ENCODE measurements around the gene PCLO.
A peak's percentile ranks its signal among the peaks of the same experiment; 100 is the strongest.

Gene PCLO

GRCh38 chr7:83166781-83167180, 4.1 kb upstream of the PCLO start:
- no peaks in the 10 kb centered on the region for H3K36me3 ChIP-seq (ENCODE audit: control insufficient read depth, insufficient read depth, low read length)
- H3K9me3 ChIP-seq (ENCODE audit: control insufficient read depth, low read length) = no peaks in the 10 kb centered on the region
- WGBS, 2 experiments = 87 to 95% methylated on average over 1 of the region's 1 CpG
- no peak overlapping the region for H3K4me3 ChIP-seq (ENCODE audit: insufficient read depth, low read depth, low read length)
- H3K27ac ChIP-seq (ENCODE audit: insufficient read depth, low read depth, low read length, poor library complexity, severe bottlenecking) = no peak overlapping the region
- no peaks in the 10 kb centered on the region for H3K27me3 ChIP-seq (ENCODE audit: control insufficient read depth, insufficient read depth, low read length, poor library complexity, severe bottlenecking)
- H3K4me1 ChIP-seq (ENCODE audit: control insufficient read depth, insufficient read depth, low read length) = no peaks in the 10 kb centered on the region

DNA sequence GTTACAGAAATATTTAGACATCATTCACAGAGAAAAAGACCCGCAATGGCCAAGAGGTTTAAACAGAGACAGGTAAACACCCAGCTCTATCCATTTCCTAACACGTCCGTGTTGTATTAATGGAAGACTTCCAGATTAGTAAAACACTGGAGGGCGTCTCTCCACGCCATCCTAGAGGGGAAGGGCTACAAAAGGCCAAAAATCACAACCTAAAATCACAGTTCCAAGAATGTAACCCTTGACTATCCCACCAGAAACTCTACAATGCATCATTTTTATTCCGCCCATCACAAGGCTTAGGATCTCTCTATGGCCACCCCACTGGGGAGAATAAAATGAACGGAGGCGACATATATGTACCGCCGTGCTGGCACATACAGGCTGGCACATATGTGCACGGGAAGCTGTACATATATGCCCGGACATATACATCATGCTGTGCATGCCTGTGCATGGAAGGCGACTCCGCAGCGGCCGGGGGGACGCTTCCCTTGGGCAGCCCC, 734 bp downstream of the PCLO start:
- H3K9me3 ChIP-seq (ENCODE audit: control insufficient read depth, low read length) = no peaks in the 10 kb centered on the region
- WGBS, 2 experiments = 3 to 6% methylated on average over 17 of the region's 17 CpGs
- peak overlapping the region; percentile 97 for H3K27ac ChIP-seq (ENCODE audit: insufficient read depth, low read depth, low read length, poor library complexity, severe bottlenecking)
- H3K4me1 ChIP-seq (ENCODE audit: control insufficient read depth, insufficient read depth, low read length) = no peaks in the 10 kb centered on the region
- H3K36me3 ChIP-seq (ENCODE audit: control insufficient read depth, insufficient read depth, low read length) = no peaks in the 10 kb centered on the region
- H3K27me3 ChIP-seq (ENCODE audit: control insufficient read depth, insufficient read depth, low read length, poor library complexity, severe bottlenecking) = no peaks in the 10 kb centered on the region
- H3K4me3 ChIP-seq (ENCODE audit: insufficient read depth, low read depth, low read length) = peak overlapping the region; percentile 77

DNA sequence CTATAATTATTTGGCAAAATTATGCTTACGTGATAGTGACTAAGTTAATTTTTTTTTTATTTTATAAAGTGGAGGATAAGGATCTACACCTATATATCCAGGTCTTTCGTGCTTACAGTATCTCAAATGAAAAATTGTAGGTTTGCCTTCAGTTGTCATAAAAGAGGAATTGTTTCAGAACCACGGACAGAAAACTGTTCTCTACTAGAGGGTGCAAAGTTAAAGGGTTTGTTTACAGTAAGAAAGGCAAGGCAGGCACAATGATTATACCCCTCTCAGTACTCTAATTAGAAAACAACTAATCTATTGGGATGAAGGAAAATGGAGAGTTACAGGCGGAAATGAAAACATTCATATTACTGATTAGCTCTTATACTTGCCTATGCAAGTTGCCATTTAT, 1.5 kb downstream of the PCLO start:
- no peaks in the 10 kb centered on the region for H3K4me1 ChIP-seq (ENCODE audit: control insufficient read depth, insufficient read depth, low read length)
- H3K27me3 ChIP-seq (ENCODE audit: control insufficient read depth, insufficient read depth, low read length, poor library complexity, severe bottlenecking) = no peaks in the 10 kb centered on the region
- 61% methylated on average over 2 of the region's 4 CpGs; no CpG with 5 or more reads in 1 of the 2 experiments for WGBS, 2 experiments
- no peaks in the 10 kb centered on the region for H3K36me3 ChIP-seq (ENCODE audit: control insufficient read depth, insufficient read depth, low read length)
- no peaks in the 10 kb centered on the region for H3K9me3 ChIP-seq (ENCODE audit: control insufficient read depth, low read length)
- H3K27ac ChIP-seq (ENCODE audit: insufficient read depth, low read depth, low read length, poor library complexity, severe bottlenecking) = no peak overlapping the region
- H3K4me3 ChIP-seq (ENCODE audit: insufficient read depth, low read depth, low read length) = no peak overlapping the region

GRCh38 chr7:83159731-83160130, 3.0 kb downstream of the PCLO start:
- Histone ChIP-seq H3K4me3 (ENCODE audit: insufficient read depth, low read depth, low read length) (no peak overlapping the region), H3K27ac (ENCODE audit: insufficient read depth, low read depth, low read length, poor library complexity, severe bottlenecking) (no peak overlapping the region), H3K36me3 (ENCODE audit: control insufficient read depth, insufficient read depth, low read length) (no peaks in the 10 kb centered on the region), H3K27me3 (ENCODE audit: control insufficient read depth, insufficient read depth, low read length, poor library complexity, severe bottlenecking) (no peaks in the 10 kb centered on the region), H3K9me3 (ENCODE audit: control insufficient read depth, low read length) (no peaks in the 10 kb centered on the region), H3K4me1 (ENCODE audit: control insufficient read depth, insufficient read depth, low read length) (no peaks in the 10 kb centered on the region)
- WGBS, 2 experiments = 92 to 100% methylated on average over 2 of the region's 2 CpGs

DNA sequence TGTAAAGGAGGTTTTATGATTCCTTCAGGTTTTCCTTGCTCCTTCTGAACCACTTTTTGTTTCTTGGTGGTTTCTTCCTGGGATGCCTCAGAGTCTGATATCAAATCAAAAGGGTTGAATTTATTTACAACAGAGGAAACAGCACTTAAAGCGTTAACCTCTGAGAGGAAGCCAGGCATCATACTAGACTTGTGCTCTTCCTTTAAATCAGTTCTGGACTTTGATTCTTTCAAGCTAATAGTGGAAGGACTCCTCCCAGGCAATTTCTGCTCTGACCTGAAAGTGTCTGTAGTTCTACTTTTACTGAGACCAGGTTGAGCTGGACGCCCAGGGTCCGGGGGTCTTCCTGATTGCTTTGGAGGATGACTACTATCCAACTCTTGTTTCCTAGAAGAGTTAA, 6.7 kb downstream of the PCLO start:
- Histone ChIP-seq H3K36me3 (ENCODE audit: control insufficient read depth, insufficient read depth, low read length) (no peaks in the 10 kb centered on the region), H3K4me1 (ENCODE audit: control insufficient read depth, insufficient read depth, low read length) (no peaks in the 10 kb centered on the region), H3K9me3 (ENCODE audit: control insufficient read depth, low read length) (no peaks in the 10 kb centered on the region), H3K27me3 (ENCODE audit: control insufficient read depth, insufficient read depth, low read length, poor library complexity, severe bottlenecking) (no peaks in the 10 kb centered on the region), H3K27ac (ENCODE audit: insufficient read depth, low read depth, low read length, poor library complexity, severe bottlenecking) (no peak overlapping the region), H3K4me3 (ENCODE audit: insufficient read depth, low read depth, low read length) (no peak overlapping the region)
- 97 to 99% methylated on average over 3 of the region's 3 CpGs for WGBS, 2 experiments

GRCh38 chr7:83155407-83155806, 7.3 kb downstream of the PCLO start:
- H3K4me1 ChIP-seq (ENCODE audit: control insufficient read depth, insufficient read depth, low read length) = no peaks in the 10 kb centered on the region
- H3K4me3 ChIP-seq (ENCODE audit: insufficient read depth, low read depth, low read length) = no peak overlapping the region
- H3K36me3 ChIP-seq (ENCODE audit: control insufficient read depth, insufficient read depth, low read length) = no peaks in the 10 kb centered on the region
- H3K27ac ChIP-seq (ENCODE audit: insufficient read depth, low read depth, low read length, poor library complexity, severe bottlenecking) = no peak overlapping the region
- 93 to 97% methylated on average over 1 of the region's 1 CpG for WGBS, 2 experiments
- H3K27me3 ChIP-seq (ENCODE audit: control insufficient read depth, insufficient read depth, low read length, poor library complexity, severe bottlenecking) = no peaks in the 10 kb centered on the region
- no peaks in the 10 kb centered on the region for H3K9me3 ChIP-seq (ENCODE audit: control insufficient read depth, low read length)

DNA sequence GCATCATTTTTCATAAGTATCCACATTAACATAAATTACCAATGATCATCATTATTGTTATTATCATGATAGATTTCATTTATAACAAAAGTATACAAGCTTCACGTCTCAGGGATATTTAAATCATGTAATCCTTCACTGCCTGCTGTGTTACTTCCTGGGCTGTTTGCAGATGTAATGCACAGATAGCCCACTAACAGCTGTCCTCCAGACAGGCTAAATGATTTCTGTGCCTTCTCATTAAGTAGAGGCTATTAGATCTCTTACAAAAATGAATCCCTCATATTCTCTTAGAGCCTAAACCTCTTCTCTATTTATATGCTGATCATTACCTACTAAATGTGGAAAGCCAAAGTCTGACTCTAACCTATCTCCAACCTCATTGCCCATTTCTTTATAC, 9.3 kb downstream of the PCLO start:
- no peak overlapping the region for H3K27ac ChIP-seq (ENCODE audit: insufficient read depth, low read depth, low read length, poor library complexity, severe bottlenecking)
- no peaks in the 10 kb centered on the region for H3K27me3 ChIP-seq (ENCODE audit: control insufficient read depth, insufficient read depth, low read length, poor library complexity, severe bottlenecking)
- H3K4me1 ChIP-seq (ENCODE audit: control insufficient read depth, insufficient read depth, low read length) = no peaks in the 10 kb centered on the region
- no peak overlapping the region for H3K4me3 ChIP-seq (ENCODE audit: insufficient read depth, low read depth, low read length)
- WGBS, 2 experiments = 69 to 85% methylated on average over 1 of the region's 1 CpG
- no peaks in the 10 kb centered on the region for H3K36me3 ChIP-seq (ENCODE audit: control insufficient read depth, insufficient read depth, low read length)
- no peaks in the 10 kb centered on the region for H3K9me3 ChIP-seq (ENCODE audit: control insufficient read depth, low read length)

GRCh38 chr7:83150310-83150709, 12.4 kb downstream of the PCLO start:
- 85 to 92% methylated on average over 2 of the region's 2 CpGs for WGBS, 2 experiments

DNA sequence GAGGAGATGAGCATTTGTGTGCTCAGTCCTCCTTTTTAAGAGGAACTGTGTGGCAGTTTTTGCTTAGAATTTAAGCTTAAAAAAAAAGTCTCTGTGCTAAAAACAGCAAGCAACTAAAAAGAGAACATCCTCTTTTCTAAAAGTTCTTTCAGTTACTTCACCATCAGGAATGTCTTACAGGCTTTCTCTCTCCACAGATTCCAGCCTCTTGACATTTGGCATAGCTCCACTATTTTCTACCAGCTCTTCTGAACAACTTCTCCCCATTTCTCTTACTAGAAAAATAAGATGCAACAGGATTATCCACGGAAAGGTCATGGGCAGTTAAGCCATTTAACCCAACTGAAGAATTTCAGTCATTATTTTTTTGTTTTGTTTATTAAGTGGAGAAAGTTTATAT, 13.2 kb downstream of the PCLO start:
- no peaks in the 10 kb centered on the region for H3K36me3 ChIP-seq (ENCODE audit: control insufficient read depth, insufficient read depth, low read length)
- H3K4me1 ChIP-seq (ENCODE audit: control insufficient read depth, insufficient read depth, low read length) = no peaks in the 10 kb centered on the region
- H3K27ac ChIP-seq (ENCODE audit: insufficient read depth, low read depth, low read length, poor library complexity, severe bottlenecking) = no peak overlapping the region
- 75 to 94% methylated on average over 1 of the region's 1 CpG for WGBS, 2 experiments
- H3K9me3 ChIP-seq (ENCODE audit: control insufficient read depth, low read length) = no peaks in the 10 kb centered on the region
- H3K4me3 ChIP-seq (ENCODE audit: insufficient read depth, low read depth, low read length) = no peak overlapping the region
- H3K27me3 ChIP-seq (ENCODE audit: control insufficient read depth, insufficient read depth, low read length, poor library complexity, severe bottlenecking) = no peaks in the 10 kb centered on the region

More at GRCh38 chr7:83150310-83150709, 12.4 kb downstream of the PCLO start:
- Histone ChIP-seq H3K9me3 (ENCODE audit: control insufficient read depth, low read length) (no peaks in the 10 kb centered on the region), H3K27ac (ENCODE audit: insufficient read depth, low read depth, low read length, poor library complexity, severe bottlenecking) (no peak overlapping the region), H3K36me3 (ENCODE audit: control insufficient read depth, insufficient read depth, low read length) (no peaks in the 10 kb centered on the region), H3K4me3 (ENCODE audit: insufficient read depth, low read depth, low read length) (no peak overlapping the region), H3K4me1 (ENCODE audit: control insufficient read depth, insufficient read depth, low read length) (no peaks in the 10 kb centered on the region), H3K27me3 (ENCODE audit: control insufficient read depth, insufficient read depth, low read length, poor library complexity, severe bottlenecking) (no peaks in the 10 kb centered on the region)

DNA sequence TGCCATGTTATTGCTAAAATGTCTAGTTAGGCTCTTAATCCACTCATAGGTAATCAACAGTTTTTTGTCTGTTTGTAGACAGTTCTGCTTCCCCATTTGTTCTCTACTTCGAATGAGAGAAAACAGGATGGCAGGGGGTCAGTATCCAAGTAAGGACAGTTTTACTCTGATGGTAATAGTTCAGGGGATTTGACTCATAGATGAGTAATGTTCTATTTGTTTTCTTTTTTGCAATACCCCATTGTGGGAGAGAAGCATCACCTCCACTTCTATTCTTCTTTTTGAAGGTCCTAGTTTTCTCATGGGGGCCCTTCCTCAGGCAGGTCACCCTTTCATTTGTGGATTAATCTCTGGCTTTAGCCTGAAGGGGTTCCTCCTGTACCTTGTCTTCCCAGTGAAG, 13.9 kb downstream of the PCLO start:
- Histone ChIP-seq H3K4me3 (ENCODE audit: insufficient read depth, low read depth, low read length) (no peak overlapping the region), H3K27ac (ENCODE audit: insufficient read depth, low read depth, low read length, poor library complexity, severe bottlenecking) (no peak overlapping the region), H3K36me3 (ENCODE audit: control insufficient read depth, insufficient read depth, low read length) (no peaks in the 10 kb centered on the region), H3K4me1 (ENCODE audit: control insufficient read depth, insufficient read depth, low read length) (no peaks in the 10 kb centered on the region), H3K9me3 (ENCODE audit: control insufficient read depth, low read length) (no peaks in the 10 kb centered on the region), H3K27me3 (ENCODE audit: control insufficient read depth, insufficient read depth, low read length, poor library complexity, severe bottlenecking) (no peaks in the 10 kb centered on the region)
- 64 to 67% methylated on average over 1 of the region's 1 CpG for WGBS, 2 experiments

DNA sequence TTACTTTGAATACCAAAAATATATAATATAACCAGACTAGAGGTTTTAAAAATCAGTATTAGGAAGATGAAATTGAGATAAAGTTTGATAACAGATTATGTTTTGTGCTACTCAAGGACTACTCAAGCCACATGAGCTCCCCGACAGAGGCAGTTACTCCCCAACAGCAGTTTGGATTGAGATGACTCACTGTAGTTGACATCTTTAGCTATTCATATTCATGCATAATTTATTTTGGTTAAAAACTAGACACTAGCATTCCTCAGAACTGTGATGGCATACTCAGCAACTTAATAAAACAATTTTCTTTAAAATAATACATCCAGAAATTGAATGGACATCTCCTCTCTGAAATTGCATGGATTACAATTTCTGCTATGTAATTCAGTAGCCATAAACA, 19.6 kb downstream of the PCLO start:
- WGBS, 2 experiments = 71% methylated on average over 1 of the region's 1 CpG; no CpG with 5 or more reads in 1 of the 2 experiments
- H3K4me3 ChIP-seq (ENCODE audit: insufficient read depth, low read depth, low read length) = no peak overlapping the region
- H3K27me3 ChIP-seq (ENCODE audit: control insufficient read depth, insufficient read depth, low read length, poor library complexity, severe bottlenecking) = no peaks in the 10 kb centered on the region

More for the DNA sequence above, 19.6 kb downstream of the PCLO start:
- no peak overlapping the region for H3K27ac ChIP-seq (ENCODE audit: insufficient read depth, low read depth, low read length, poor library complexity, severe bottlenecking)
- no peaks in the 10 kb centered on the region for H3K4me1 ChIP-seq (ENCODE audit: control insufficient read depth, insufficient read depth, low read length)
- no peaks in the 10 kb centered on the region for H3K9me3 ChIP-seq (ENCODE audit: control insufficient read depth, low read length)
- H3K36me3 ChIP-seq (ENCODE audit: control insufficient read depth, insufficient read depth, low read length) = no peaks in the 10 kb centered on the region
